Measurements from ENCODE around the gene ANKAR.

Gene ANKAR

DNA sequence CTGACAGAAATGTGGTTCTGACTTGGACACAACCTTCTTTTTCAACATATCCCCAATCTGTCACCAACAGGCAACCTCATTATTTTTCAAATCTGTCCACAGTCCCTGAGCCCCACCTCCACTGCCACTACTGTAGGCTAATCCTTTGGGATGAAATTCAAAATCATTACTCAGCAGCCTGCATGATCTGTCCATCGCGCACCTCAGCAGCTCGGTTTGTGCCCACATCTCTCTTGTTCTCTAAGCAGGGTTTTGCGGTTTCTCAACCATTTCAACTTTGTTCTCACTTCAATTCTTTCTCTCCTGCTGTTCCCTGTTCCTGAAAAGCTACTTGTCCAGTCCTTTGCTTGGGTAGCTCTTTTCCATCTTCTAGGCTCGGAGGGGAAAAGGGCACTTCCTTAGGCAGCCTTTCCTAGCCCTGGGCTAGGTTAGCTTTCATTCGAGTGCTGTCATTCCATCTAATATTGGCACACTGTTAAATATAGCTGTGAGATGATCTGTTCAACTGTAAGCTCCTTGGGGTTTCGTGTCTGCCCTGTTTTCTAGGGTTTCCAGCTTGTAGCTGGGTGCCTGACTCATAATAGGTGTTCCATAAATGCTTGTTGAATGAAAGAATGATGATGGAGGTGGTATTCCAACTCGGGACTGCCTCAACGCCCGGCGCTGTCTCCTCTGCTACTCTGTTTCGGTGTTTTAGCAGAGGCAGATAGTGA, 653 bp upstream of the ANKAR start:
- no peak for TF ChIP-seq CTCF (IDR thresholded peaks at IDR 0.05; ENCODE audit: borderline replicate concordance, insufficient read depth, low read depth, low read length)
- no peak overlapping the region for H3K4me3 ChIP-seq (ENCODE audit: low read depth, low read length)

GRCh38 chr2:189676471-189676870, 2.0 kb downstream of the ANKAR start:
- TF ChIP-seq CTCF (IDR thresholded peaks at IDR 0.05; ENCODE audit: borderline replicate concordance, insufficient read depth, low read depth, low read length), result no peak
- no peak overlapping the region for H3K4me3 ChIP-seq (ENCODE audit: low read depth, low read length)

GRCh38 chr2:189679226-189679625, 4.8 kb downstream of the ANKAR start:
- H3K4me3 ChIP-seq (ENCODE audit: low read depth, low read length), result no peak overlapping the region
- TF ChIP-seq CTCF (IDR thresholded peaks at IDR 0.05; ENCODE audit: borderline replicate concordance, insufficient read depth, low read depth, low read length), result no peak

GRCh38 chr2:189681203-189681602, 6.7 kb downstream of the ANKAR start:
- no peak for TF ChIP-seq CTCF (IDR thresholded peaks at IDR 0.05; ENCODE audit: borderline replicate concordance, insufficient read depth, low read depth, low read length)
- H3K4me3 ChIP-seq (ENCODE audit: low read depth, low read length), result no peak overlapping the region

DNA sequence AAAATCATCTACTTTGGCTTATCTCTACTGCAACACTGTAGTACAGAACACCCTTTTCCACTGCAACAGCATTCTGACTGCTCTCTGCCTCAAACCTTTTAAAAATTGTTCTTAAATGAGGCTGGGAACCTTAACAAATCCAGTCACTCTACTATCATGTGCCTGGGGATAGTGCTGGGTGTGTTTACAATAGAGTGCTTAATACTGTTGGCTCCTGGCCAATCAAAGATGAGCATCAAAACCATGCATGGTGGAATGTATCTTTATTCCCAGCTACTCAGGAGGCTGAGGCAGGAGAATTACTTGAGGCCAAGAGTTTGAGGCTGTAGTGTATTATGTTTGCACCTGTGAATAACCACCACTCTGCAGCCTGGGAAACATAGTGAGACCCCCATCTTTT, 7.4 kb downstream of the ANKAR start:
- TF ChIP-seq CTCF (IDR thresholded peaks at IDR 0.05; ENCODE audit: borderline replicate concordance, insufficient read depth, low read depth, low read length), result no peak
- H3K4me3 ChIP-seq (ENCODE audit: low read depth, low read length), result no peak overlapping the region

GRCh38 chr2:189683348-189683747, 8.9 kb downstream of the ANKAR start:
- TF ChIP-seq CTCF (IDR thresholded peaks at IDR 0.05; ENCODE audit: borderline replicate concordance, insufficient read depth, low read depth, low read length), result no peak
- H3K4me3 ChIP-seq (ENCODE audit: low read depth, low read length), result no peak overlapping the region

DNA sequence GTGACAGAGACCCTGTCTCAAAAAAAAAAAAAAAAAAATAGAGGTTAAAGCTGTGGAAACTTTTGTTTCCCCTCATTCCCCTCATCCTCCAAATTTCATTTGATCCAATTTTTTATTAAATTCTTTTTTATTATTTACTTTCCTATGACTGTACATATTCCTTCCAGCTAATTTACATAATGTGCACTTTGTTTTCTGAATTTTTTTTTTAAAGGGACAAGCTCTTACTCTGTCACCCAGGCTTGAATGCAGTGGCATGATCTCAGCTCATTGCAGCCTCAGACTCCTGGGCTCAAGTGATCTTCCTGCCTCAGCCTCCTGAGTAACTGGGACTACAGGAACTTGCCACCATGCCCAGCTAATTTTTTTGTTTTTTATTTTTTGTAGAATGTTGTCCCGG, 10.3 kb downstream of the ANKAR start:
- no peak overlapping the region for H3K4me3 ChIP-seq (ENCODE audit: low read depth, low read length)
- TF ChIP-seq CTCF (IDR thresholded peaks at IDR 0.05; ENCODE audit: borderline replicate concordance, insufficient read depth, low read depth, low read length), result no peak
